Endothelial cell of umbilical vein (primary cell): ENCODE results near the gene ABT1. TPM values are rescaled to one million over a fixed set of nuclear protein-coding genes. Genes with fewer than 3 reads are reported as not detected.

Experiments used
- BruUV-seq: library from RNA; stranded (reverse); fragments of 400-500 nt; replicated peaks from 2 replicates; lab custom pipeline; 2021; lab: Mats Ljungman, UMichigan
- CTCF ChIA-PET: fragments of 300-600, 350-600 bp; sonication (Branson Sonifier 250); formaldehyde crosslinking; loops from one replicate; lab custom pipeline; 2021; ENCODE audit warnings: antibody characterized with exemption, inconsistent platforms; lab: Charles Lee
- POLR2A ChIA-PET: fragments of 300-600, 350-600 bp; sonication (Branson Sonifier 250); formaldehyde crosslinking; loops from one replicate; lab custom pipeline; 2021; ENCODE audit warnings: antibody characterized with exemption, inconsistent platforms; lab: Charles Lee
- DNase-seq: peaks from one replicate; pipeline ENCODE4 v3.0.0-alpha.2; 2011; ENCODE audit warnings: low read depth, low spot score
- FAIRE-seq: peaks from 2 replicates; lab custom pipeline; 2011; peaks lifted over from hg19 to GRCh38; lab: Jason Lieb, UNC
- H2AFZ ChIP-seq: 2 replicates; pipeline ENCODE4 v1.6.0; 2012; ENCODE audit warnings: low read depth, low read length, control low read depth, inconsistent platforms
- H3K27ac ChIP-seq: 2 replicates; pipeline ENCODE4 v1.5.1; 2011; ENCODE audit warnings: low read depth, mild to moderate bottlenecking, control low read depth, low read length, moderate library complexity; ENCODE audit not compliant: insufficient read depth
- H3K27me3 ChIP-seq, 2 experiments: 2 replicates each; pipeline versions ENCODE4 v1.6.0 to v1.6.1; 2011; ENCODE audit warnings: low read length in 2 of 2, mixed read lengths in 1 of 2; ENCODE audit not compliant: control insufficient read depth in 2 of 2, insufficient read depth in 2 of 2
- H3K36me3 ChIP-seq, 2 experiments: 2 replicates in 1 of 2; 3 replicates in 1 of 2; pipeline ENCODE4 v1.5.1; 2011; ENCODE audit warnings: low read length in 2 of 2, mild to moderate bottlenecking in 1 of 2, moderate library complexity in 1 of 2; ENCODE audit not compliant: control insufficient read depth in 2 of 2, insufficient read depth in 2 of 2; ENCODE audit errors: extremely low read depth in 1 of 2
- H3K4me1 ChIP-seq: 3 replicates; pipeline ENCODE4 v1.5.1; 2011; ENCODE audit warnings: mild to moderate bottlenecking, low read length; ENCODE audit not compliant: control insufficient read depth, insufficient read depth; ENCODE audit errors: extremely low read depth
- H3K4me2 ChIP-seq: 2 replicates; pipeline ENCODE4 v1.6.1; 2011; ENCODE audit warnings: low read length, control low read depth, mixed read lengths; ENCODE audit not compliant: insufficient read depth
- H3K4me3 ChIP-seq, 3 experiments: fragments of 200-600 bp in 1 of 3; sonication (generic), shearing (Covaris generic) in 1 of 3; replicated peaks in 1 of 3; 2 replicates each; pipeline ENCODE4 v1.5.1; 2011 to 2016; ENCODE audit warnings: control low read depth in 3 of 3, low read length in 3 of 3, mild to moderate bottlenecking in 2 of 3, inconsistent platforms in 1 of 3, low read depth in 1 of 3, moderate library complexity in 1 of 3; ENCODE audit not compliant: insufficient read depth in 1 of 3
- H3K79me2 ChIP-seq: 2 replicates; pipeline ENCODE4 v1.6.0; 2012; ENCODE audit warnings: low read length, inconsistent platforms; ENCODE audit not compliant: control insufficient read depth, insufficient read depth
- H3K9ac ChIP-seq: replicated peaks from 2 replicates; pipeline ENCODE3; 2011; ENCODE audit warnings: low read length, control low read depth; ENCODE audit not compliant: insufficient read depth; ENCODE audit errors: extremely low read depth
- H3K9me1 ChIP-seq: replicated peaks from 3 replicates; pipeline ENCODE4 v1.6.0; 2011; ENCODE audit warnings: mild to moderate bottlenecking, low read length; ENCODE audit not compliant: control insufficient read depth, insufficient read depth; ENCODE audit errors: extremely low read depth
- H3K9me3 ChIP-seq: replicated peaks from 2 replicates; pipeline ENCODE4 v1.5.1; 2012; ENCODE audit warnings: low read length, inconsistent platforms; ENCODE audit not compliant: control insufficient read depth, insufficient read depth
- H4K20me1 ChIP-seq: replicated peaks from 2 replicates; pipeline ENCODE3; 2011; ENCODE audit warnings: mild to moderate bottlenecking, low read length; ENCODE audit not compliant: control insufficient read depth, insufficient read depth; ENCODE audit errors: extremely low read depth
- EZH2 ChIP-seq: IDR thresholded peaks from 2 replicates; pipeline ENCODE4 v1.6.1; 2012; ENCODE audit warnings: borderline replicate concordance, low read depth, mild to moderate bottlenecking, moderate library complexity, low read length, inconsistent platforms; ENCODE audit not compliant: severe bottlenecking
- FOS ChIP-seq: IDR thresholded peaks from 2 replicates; pipeline ENCODE4 v1.6.1; 2011; ENCODE audit warnings: mild to moderate bottlenecking, low read length, moderate library complexity, borderline replicate concordance; ENCODE audit not compliant: insufficient read depth
- JUN ChIP-seq: IDR thresholded peaks from 2 replicates; pipeline ENCODE4 v1.6.1; 2011; ENCODE audit warnings: borderline replicate concordance, low read depth; ENCODE audit not compliant: insufficient read length, insufficient read depth
- MYC ChIP-seq: IDR thresholded peaks from one replicate; pipeline ENCODE4 v1.6.1; 2011; ENCODE audit warnings: mild to moderate bottlenecking, low read depth, low read length
- POLR2A ChIP-seq: IDR thresholded peaks from 2 replicates; pipeline ENCODE4 v1.6.1; 2012; ENCODE audit warnings: low read depth, mild to moderate bottlenecking, control low read depth, low read length
- dilution Hi-C: fragments of 300-500 bp; cut with MboI; formaldehyde crosslinking; loops from one replicate; pipeline ENCODE4 v1.15.0; 2019; ENCODE audit warnings: low sequenced_read_pairs; ENCODE audit not compliant: extremely low pct_ligation_motif_present
- intact Hi-C: fragments of 100-400 bp; cut with micrococcal nuclease; formaldehyde crosslinking; loops from one replicate; pipeline ENCODE4 v1.10.0; 2022
- polyA plus RNA-seq, 4 experiments: library from polyadenylated mRNA; depleted of rRNA in 3 of 4; stranded (reverse) in 3 of 4; unstranded in 1 of 4; fragments of >200 nt; gene quantifications; 2 replicates each; pipeline versions ENCODE4 v1.2.1 to v1.2.3, GENCODE V29; 2011 to 2012; ENCODE audit warnings: missing spikeins in 1 of 4
- total RNA-seq: library from RNA; stranded (reverse); gene quantifications from 2 replicates; pipeline ENCODE4 v1.2.3, GENCODE V29; 2021
- TF ChIP-seq, protein P1 (sequence below), 2 donors: IDR thresholded peaks; 1 replicate in 1 of 2; 2 replicates in 1 of 2; pipeline ENCODE4 v1.5.1; 2011; ENCODE audit warnings: low read length in 2 of 2, mild to moderate bottlenecking in 2 of 2, moderate library complexity in 2 of 2, control low read depth in 1 of 2, inconsistent platforms in 1 of 2, low read depth in 1 of 2; ENCODE audit not compliant: insufficient read depth in 1 of 2; ENCODE audit errors: extremely low read depth in 1 of 2
- TF ChIP-seq, protein P2 (sequence below): IDR thresholded peaks from 2 replicates; pipeline ENCODE4 v1.6.1; 2011; ENCODE audit not compliant: insufficient read depth, insufficient read length

The ABT1 gene
- total and polyA plus RNA-seq, 2 donors (not counting 3 experiments of a cell fraction or from before 2014, with no cell fraction given), result 20.1 to 22.2 TPM

DNA sequence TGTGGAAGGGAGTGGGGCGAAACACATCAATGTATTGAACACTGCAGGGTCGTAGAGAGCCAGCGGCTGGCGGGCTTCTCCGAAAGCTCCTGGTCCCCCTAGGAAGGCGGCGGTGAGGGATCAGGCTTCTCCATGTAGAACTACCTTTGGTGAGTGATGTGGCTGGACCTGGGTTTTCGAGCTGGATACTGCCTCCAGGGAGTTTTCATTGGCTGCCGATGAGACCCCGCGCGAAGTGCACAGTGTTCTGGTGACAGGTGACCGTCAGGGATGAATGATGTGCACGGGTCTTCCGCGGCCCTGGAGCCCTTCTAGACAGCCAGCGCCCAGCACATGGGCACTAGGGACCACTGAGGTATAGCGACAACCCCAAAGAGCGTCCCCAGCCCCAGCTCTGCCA is 16.4 kb downstream of the ABT1 start:
- intact Hi-C loops, result no loop called here
- Histone ChIP-seq H4K20me1 (no peaks in the 10 kb centered on the region), H3K27me3 (peaks cover 43 to 56% of the 10 kb centered on the region in 2 experiments), H3K9me1 (no peaks in the 10 kb centered on the region), H3K27ac (no peak overlapping the region), H3K9me3 (no peaks in the 10 kb centered on the region), H3K4me3 (no peak overlapping the region), H3K4me1 (peaks cover 5% of the 10 kb centered on the region), H3K9ac (no peak overlapping the region), H3K4me2 (no peak overlapping the region), H3K36me3 (no peaks in the 10 kb centered on the region), H3K79me2 (no peaks in the 10 kb centered on the region), H2AFZ (no peak overlapping the region)
- no TSS peak for BruUV-seq
- TF ChIP-seq POLR2A (no peak), FOS (no peak), EZH2 (no peak), JUN (no peak), MYC (no peak)
- TF ChIP-seq, protein P1, sequence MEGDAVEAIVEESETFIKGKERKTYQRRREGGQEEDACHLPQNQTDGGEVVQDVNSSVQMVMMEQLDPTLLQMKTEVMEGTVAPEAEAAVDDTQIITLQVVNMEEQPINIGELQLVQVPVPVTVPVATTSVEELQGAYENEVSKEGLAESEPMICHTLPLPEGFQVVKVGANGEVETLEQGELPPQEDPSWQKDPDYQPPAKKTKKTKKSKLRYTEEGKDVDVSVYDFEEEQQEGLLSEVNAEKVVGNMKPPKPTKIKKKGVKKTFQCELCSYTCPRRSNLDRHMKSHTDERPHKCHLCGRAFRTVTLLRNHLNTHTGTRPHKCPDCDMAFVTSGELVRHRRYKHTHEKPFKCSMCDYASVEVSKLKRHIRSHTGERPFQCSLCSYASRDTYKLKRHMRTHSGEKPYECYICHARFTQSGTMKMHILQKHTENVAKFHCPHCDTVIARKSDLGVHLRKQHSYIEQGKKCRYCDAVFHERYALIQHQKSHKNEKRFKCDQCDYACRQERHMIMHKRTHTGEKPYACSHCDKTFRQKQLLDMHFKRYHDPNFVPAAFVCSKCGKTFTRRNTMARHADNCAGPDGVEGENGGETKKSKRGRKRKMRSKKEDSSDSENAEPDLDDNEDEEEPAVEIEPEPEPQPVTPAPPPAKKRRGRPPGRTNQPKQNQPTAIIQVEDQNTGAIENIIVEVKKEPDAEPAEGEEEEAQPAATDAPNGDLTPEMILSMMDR (IDR thresholded peaks at IDR 0.05; ENCODE audit: extremely low read depth in 1 of 2, insufficient read depth in 1 of 2, low read depth in 1 of 2, low read length in 2 of 2), result no peak
- TF ChIP-seq, protein P2, sequence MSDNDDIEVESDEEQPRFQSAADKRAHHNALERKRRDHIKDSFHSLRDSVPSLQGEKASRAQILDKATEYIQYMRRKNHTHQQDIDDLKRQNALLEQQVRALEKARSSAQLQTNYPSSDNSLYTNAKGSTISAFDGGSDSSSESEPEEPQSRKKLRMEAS, result no peak
- CTCF ChIA-PET, result interaction anchor here (0.6 to 0.8 kb wide), 2 partner anchors 272 to 464 kb away, joined by 3 to 4 read pairs; no protein-coding TSS in a partner anchor
- no peak for DNase-seq
- no peak for FAIRE-seq
- POLR2A ChIA-PET, result no interaction called here
- dilution Hi-C loops, result no loop called here
